GM19324 (cell line): Measurements from ENCODE around the gene CGAS.
"Not testable (repeated sequence)": the region's sequence is repeated elsewhere in the genome, so short reads cannot be mapped to it uniquely, and the experiment has no call there.

Experiments
- ATAC-seq: cut with Tn5 transposase; IDR thresholded peaks from one replicate; pipeline ENCODE4 v1.9.1; 2021; ENCODE audit warnings: mild to moderate bottlenecking, moderate library complexity; ENCODE audit not compliant: unreplicated experiment, low FRiP score

CGAS gene

GRCh38 chr6:73400656-73401055 lies 51.4 kb downstream of the CGAS start:
- ATAC-seq: no peak

- no peak for ATAC-seq
These were observed 56.2 kb downstream of the CGAS start for GRCh38 chr6:73395875-73396274.

- ATAC-seq: no peak
These were observed 57.3 kb downstream of the CGAS start, which contains the start of gene DDX43 for GRCh38 chr6:73394577-73395354. Gene DDX43, plus strand, starts transcription at chr6:73394828. Its CDS starts 78 bp downstream, at chr6:73394906.

DNA sequence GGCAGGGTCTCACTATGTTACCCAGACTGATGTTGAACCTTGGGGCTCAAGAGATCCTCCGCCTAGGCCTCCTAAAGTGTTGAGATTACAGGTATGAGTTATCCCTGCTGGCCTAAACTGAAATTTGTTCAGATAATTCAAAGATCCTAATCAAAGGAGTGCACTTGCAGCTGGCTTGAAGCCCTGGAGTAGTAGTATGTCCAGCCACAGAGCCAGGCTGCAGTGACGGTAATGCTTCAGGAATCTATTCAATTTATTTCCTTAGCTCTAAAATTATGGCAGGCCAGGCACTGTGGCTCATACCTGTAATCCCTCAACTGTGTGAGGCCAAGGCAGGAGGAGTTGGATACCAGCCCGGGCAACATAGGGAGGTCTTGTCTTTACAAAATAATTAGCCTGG lies 58.8 kb downstream of the CGAS start:
- no peak for ATAC-seq

GRCh38 chr6:73392188-73392587 lies 59.9 kb downstream of the CGAS start:
- ATAC-seq: not testable (repeated sequence)

- no peak for ATAC-seq
These were observed 60.4 kb downstream of the CGAS start for GRCh38 chr6:73391675-73392074.

DNA sequence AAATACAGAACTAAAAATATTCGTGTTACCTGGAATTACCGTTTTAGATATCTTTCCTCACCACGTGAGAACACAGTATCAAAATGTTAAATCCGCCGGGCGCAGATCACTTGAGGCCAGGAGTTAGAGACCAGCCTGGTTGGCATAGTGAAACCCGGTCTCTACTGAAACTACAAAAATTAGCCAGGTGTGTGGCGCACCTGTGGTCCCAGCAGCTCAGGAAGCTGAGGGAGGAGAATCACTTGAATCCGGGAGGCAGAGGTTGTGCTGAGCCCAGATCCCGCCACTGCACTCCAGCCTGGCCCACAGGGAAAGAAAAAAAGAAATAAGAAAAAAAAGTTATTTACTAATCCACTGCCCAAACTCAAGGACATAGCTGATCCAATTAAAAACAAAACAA lies 62.2 kb downstream of the CGAS start:
- ATAC-seq: no peak

GRCh38 chr6:73388800-73389512 lies 63.1 kb downstream of the CGAS start:
- peak; percentile 65 for ATAC-seq

DNA sequence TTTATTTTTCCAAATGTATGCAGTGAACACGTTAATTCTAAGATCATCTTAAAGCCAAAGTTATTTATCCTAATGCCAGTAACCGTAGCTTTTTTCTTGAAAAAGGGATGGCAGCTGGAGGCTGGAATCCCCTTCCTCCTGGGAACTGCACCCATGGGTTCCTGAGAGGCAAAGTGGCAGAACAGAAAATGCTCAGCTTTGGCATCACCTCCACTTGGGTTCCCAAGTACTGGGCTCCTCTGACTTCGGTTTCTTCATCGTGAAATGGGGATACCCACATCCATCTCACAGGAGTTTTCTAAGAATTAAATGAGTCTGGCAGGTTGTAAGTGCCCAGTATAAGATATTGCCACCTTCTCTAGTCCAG lies 63.7 kb downstream of the CGAS start:
- ATAC-seq: peak; percentile 18

- ATAC-seq: no peak
These were observed 69.5 kb downstream of the CGAS start for GRCh38 chr6:73382462-73383113.

- ATAC-seq: not testable (repeated sequence)
These were observed 70.6 kb downstream of the CGAS start for GRCh38 chr6:73381531-73381930.

- no peak for ATAC-seq
These were observed 74.9 kb downstream of the CGAS start for GRCh38 chr6:73377225-73377624.

DNA sequence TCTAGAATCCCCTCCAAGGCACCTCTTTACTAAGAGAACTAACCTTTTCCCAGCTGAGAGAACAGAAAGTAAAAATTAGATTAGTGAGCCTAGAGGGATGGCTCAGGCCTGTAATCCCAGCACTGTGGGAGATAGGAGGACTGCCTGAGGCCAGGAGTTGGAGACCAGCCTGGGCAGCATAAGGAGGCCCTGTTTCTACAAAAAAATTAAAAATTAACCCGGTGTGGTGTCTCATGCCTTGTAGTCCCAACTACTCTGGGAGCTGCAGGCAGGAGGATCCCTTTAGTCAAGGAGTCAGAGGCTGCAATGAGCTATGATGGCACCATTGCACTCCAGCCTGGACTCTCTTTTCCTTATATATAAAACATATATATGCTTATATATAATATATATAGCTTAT lies 76.9 kb downstream of the CGAS start:
- ATAC-seq: no peak
